CD4-positive, CD25-positive, alpha-beta regulatory T cell (primary cell): Measurements from ENCODE around the gene NID1. TPM values are rescaled to one million over a fixed set of nuclear protein-coding genes. Genes with fewer than 3 reads are reported as not detected.
"Not testable (repeated sequence)": the region's sequence is repeated elsewhere in the genome, so short reads cannot be mapped to it uniquely, and the experiment has no call there.

ENCODE experiments used
- ATAC-seq, 2 donors: fragments of 150-1000 bp; cut with Tn5 transposase; one replicate each; pipeline ENCODE4 v1.10.0; 2021; ENCODE audit warnings: low read depth in 2 of 2, moderate number of reproducible peaks in 2 of 2, moderate library complexity in 1 of 2
- DNase-seq, 3 donors: peaks; one replicate each; pipeline versions ENCODE4 v3.0.0 to v3.0.0-alpha.2; 2012 to 2022; ENCODE audit warnings: mixed read lengths in 1 of 3
- H3K27ac ChIP-seq: one replicate; pipeline ENCODE4 v1.7.0; 2013; ENCODE audit warnings: mild to moderate bottlenecking, low read length; ENCODE audit not compliant: insufficient read depth, poor library complexity, severe bottlenecking
- H3K27me3 ChIP-seq: one replicate; pipeline ENCODE4 v1.7.0; 2013; ENCODE audit warnings: low read length; ENCODE audit not compliant: control insufficient read depth, insufficient read depth
- H3K36me3 ChIP-seq: one replicate; pipeline ENCODE4 v1.7.0; 2013; ENCODE audit warnings: mild to moderate bottlenecking, low read length, moderate library complexity; ENCODE audit not compliant: control insufficient read depth, insufficient read depth
- H3K4me1 ChIP-seq: 2 replicates; pipeline ENCODE4 v1.7.0; 2013; ENCODE audit warnings: mild to moderate bottlenecking, low read length; ENCODE audit not compliant: insufficient read depth, control insufficient read depth, poor library complexity, severe bottlenecking
- H3K4me3 ChIP-seq: one replicate; pipeline ENCODE4 v1.7.0; 2013; ENCODE audit warnings: low read depth, mild to moderate bottlenecking, low read length, moderate library complexity
- H3K9me3 ChIP-seq, 2 experiments: 1 replicate in 1 of 2; 2 replicates in 1 of 2; pipeline ENCODE4 v1.7.0; 2013; ENCODE audit warnings: low read length in 2 of 2, mild to moderate bottlenecking in 1 of 2, moderate library complexity in 1 of 2; ENCODE audit not compliant: control insufficient read depth in 2 of 2
- H3K27ac Mint-ChIP-seq, 3 donors: one replicate each; pipeline ENCODE4 v1.8.0; 2020 to 2022; ENCODE audit warnings: mild to moderate bottlenecking in 3 of 3, mixed read lengths in 3 of 3, moderate library complexity in 2 of 3
- H3K27me3 Mint-ChIP-seq: one replicate; pipeline ENCODE4 v1.8.0; 2022; ENCODE audit warnings: mild to moderate bottlenecking, mixed read lengths
- H3K36me3 Mint-ChIP-seq: one replicate; pipeline ENCODE4 v1.8.0; 2020; ENCODE audit warnings: mixed read lengths
- H3K4me1 Mint-ChIP-seq, 4 donors: one replicate each; pipeline ENCODE4 v1.8.0; 2020 to 2022; ENCODE audit warnings: mixed read lengths in 4 of 4, mild to moderate bottlenecking in 1 of 4
- H3K4me3 Mint-ChIP-seq, 4 donors: one replicate each; pipeline ENCODE4 v1.8.0; 2020 to 2022; ENCODE audit warnings: mild to moderate bottlenecking in 4 of 4, mixed read lengths in 4 of 4, moderate library complexity in 3 of 4
- H3K9me3 Mint-ChIP-seq, 7 donors: one replicate each; pipeline ENCODE4 v1.8.0; 2020 to 2022; ENCODE audit warnings: mixed read lengths in 7 of 7, mild to moderate bottlenecking in 3 of 7, moderate library complexity in 2 of 7
- polyA plus RNA-seq, 4 donors: library from polyadenylated mRNA; unstranded; fragments of 300-500 nt; fragmentation: Illumina TruSeq; gene quantifications; one replicate each; pipeline ENCODE4 v1.2.3, GENCODE V29; 2021
- total RNA-seq: library from RNA; stranded (reverse); gene quantifications from one replicate; pipeline ENCODE4 v1.2.3, GENCODE V29; 2022

Gene NID1
- total and polyA plus RNA-seq, 5 donors from 2014 or later = 0.10 TPM; not detected in 4

DNA sequence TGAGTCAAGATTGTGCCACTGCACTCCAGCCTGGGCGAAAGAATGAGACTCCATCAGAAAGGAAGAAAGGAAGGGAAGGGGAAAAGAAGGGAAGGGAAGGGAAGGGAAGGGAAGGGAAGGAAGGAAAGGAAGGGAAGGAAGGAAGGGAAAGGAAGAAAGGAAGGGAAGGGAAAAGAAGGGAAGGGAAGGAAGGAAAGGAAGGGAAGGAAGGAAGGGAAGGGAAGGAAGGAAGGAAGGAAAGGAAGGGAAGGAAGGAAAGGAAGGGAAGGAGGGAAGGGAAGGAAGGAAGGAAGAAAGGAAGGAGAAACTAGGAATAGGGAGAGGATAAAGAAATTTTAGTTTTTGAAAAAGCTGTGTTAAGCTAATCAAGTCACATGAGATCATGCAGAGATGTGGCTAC lies 33.4 kb upstream of the NID1 start:
- Mint-ChIP-seq H3K27ac (no peak overlapping the region), H3K36me3 (no peaks in the 10 kb centered on the region), H3K4me3 (no peak overlapping the region), H3K27me3 (peaks cover 4% of the 10 kb centered on the region), H3K9me3 (peaks cover 0 to 7% (median 0%) of the 10 kb centered on the region in 7 donors), H3K4me1 (no peaks in the 10 kb centered on the region)
- H3K27me3 ChIP-seq = no peaks in the 10 kb centered on the region
- no peak overlapping the region for H3K4me3 ChIP-seq
- H3K27ac ChIP-seq = no peak overlapping the region
- DNase-seq (no peak), ATAC-seq (no peak)
- no peaks in the 10 kb centered on the region for H3K4me1 ChIP-seq
- no peaks in the 10 kb centered on the region for H3K36me3 ChIP-seq
- peaks cover 2 to 5% of the 10 kb centered on the region in 2 experiments for H3K9me3 ChIP-seq

GRCh38 chr1:236096660-236097482 lies 32.0 kb upstream of the NID1 start:
- peak overlapping the region in 1 of 3 donors; percentile 93 for H3K27ac Mint-ChIP-seq
- peaks cover 12% of the 10 kb centered on the region for H3K27me3 Mint-ChIP-seq
- H3K27ac ChIP-seq = peak overlapping the region; percentile 38
- H3K4me3 Mint-ChIP-seq, H3K4me1 ChIP-seq, H3K36me3 Mint-ChIP-seq, H3K27me3 ChIP-seq, H3K9me3 Mint-ChIP-seq, ATAC-seq, H3K36me3 ChIP-seq, H3K9me3 ChIP-seq, H3K4me3 ChIP-seq, H3K4me1 Mint-ChIP-seq: not testable (repeated sequence)
- peak in 2 of 3 donors; percentile 25 to 60 for DNase-seq

DNA sequence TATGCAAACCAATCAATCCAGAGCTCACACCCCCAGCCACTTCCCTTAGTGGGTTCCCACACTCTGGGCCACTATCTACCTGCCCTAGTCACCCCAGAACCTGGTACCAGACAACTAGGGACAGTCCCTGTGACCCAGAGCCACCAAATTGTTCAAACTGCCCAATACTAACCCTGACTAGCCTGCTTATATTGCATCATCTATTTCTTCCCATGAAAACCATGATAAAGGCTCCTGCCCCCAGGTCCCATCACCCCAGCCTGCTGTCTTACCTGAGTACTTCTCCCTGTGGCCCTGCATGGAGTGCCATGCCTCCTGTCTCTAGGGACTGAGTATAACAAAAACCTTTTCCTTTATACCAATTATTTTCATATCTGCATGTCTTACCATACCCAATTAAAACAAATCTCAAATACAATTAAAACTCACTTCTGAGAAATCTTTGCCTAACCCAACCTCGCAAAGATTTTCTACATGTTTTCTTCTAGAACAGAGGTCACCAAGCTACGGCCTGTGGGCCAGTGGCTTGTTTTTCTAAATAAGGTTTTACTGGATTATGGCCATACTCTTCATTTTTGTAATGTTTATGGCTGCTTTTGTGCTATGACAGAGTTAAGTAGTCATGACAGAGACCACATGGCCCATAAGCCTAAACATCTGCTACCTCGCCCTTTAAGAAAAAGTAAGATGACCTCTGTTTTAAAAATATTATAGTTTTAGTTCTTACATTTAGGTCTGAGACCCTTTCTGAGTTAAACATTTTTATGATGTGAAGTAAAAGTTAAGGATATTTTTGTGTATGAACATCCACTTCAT lies 31.0 kb upstream of the NID1 start:
- no peaks in the 10 kb centered on the region for H3K27me3 ChIP-seq
- peaks cover 2 to 5% of the 10 kb centered on the region in 2 experiments for H3K9me3 ChIP-seq
- Mint-ChIP-seq H3K27me3 (peaks cover 16% of the 10 kb centered on the region), H3K36me3 (no peaks in the 10 kb centered on the region), H3K27ac (peak overlapping the region in 1 of 3 donors; percentile 23), H3K4me3 (peak overlapping the region in 1 of 4 donors; percentile 35), H3K9me3 (peaks cover 0 to 7% (median 0%) of the 10 kb centered on the region in 7 donors), H3K4me1 (no peaks in the 10 kb centered on the region)
- DNase-seq (no peak), ATAC-seq (no peak)
- H3K4me3 ChIP-seq = no peak overlapping the region
- no peaks in the 10 kb centered on the region for H3K36me3 ChIP-seq
- H3K4me1 ChIP-seq = no peaks in the 10 kb centered on the region
- no peak overlapping the region for H3K27ac ChIP-seq

DNA sequence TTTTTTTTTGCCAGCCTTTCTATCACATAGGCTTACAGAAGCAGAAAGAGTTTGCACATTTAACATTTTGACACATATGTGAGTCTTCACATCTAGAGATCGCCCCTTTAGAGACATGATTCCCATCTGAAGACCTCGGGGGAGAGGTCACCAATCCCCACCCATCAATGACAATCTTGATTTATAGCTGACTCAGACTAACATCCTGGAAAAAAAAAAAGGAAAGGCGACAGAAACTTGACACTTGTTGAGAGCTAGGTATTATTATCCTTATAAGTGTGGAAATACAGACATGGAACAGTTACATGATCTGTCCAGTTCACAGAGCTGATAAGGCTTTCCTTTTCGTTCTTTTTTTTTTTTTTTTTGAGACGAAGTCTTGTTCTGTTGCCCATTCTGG lies 28.0 kb upstream of the NID1 start:
- no peak overlapping the region for H3K27ac ChIP-seq
- no peak for DNase-seq
- ATAC-seq = no peak
- H3K4me3 Mint-ChIP-seq = no peak overlapping the region
- H3K9me3 Mint-ChIP-seq = peaks cover 0 to 9% (median 0%) of the 10 kb centered on the region in 7 donors
- no peaks in the 10 kb centered on the region for H3K27me3 ChIP-seq
- H3K36me3 Mint-ChIP-seq = no peaks in the 10 kb centered on the region
- no peaks in the 10 kb centered on the region for H3K36me3 ChIP-seq
- no peak overlapping the region for H3K27ac Mint-ChIP-seq
- H3K4me3 ChIP-seq = no peak overlapping the region
- H3K4me1 Mint-ChIP-seq = no peaks in the 10 kb centered on the region
- H3K9me3 ChIP-seq = peaks cover 2 to 5% of the 10 kb centered on the region in 2 experiments
- no peaks in the 10 kb centered on the region for H3K4me1 ChIP-seq
- H3K27me3 Mint-ChIP-seq = peaks cover 16% of the 10 kb centered on the region

DNA sequence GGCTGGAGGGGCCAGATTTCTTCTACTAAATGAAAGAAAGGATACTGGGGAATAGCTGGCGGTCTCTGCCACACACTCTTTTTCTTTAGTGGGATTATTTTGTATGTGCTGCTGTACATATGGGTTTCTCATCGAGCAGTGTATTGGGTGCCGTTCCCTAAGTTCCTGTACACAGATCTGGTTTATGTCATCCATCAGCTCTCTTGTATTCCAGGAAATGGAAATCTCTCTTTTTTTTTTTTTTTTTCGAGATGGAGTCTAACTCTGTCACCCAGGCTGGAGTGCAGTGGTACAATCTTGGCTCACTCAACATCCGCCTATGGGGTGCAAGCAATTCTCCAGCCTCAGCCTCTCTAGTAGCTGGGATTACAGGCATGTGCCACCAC lies 27.0 kb upstream of the NID1 start:
- H3K4me1 Mint-ChIP-seq = peaks cover 0 to 2% (median 0%) of the 10 kb centered on the region in 4 donors
- peaks cover 16% of the 10 kb centered on the region for H3K27me3 Mint-ChIP-seq

GRCh38 chr1:236090741-236091147 lies 25.9 kb upstream of the NID1 start:
- no peaks in the 10 kb centered on the region for H3K4me1 ChIP-seq
- peaks cover 0 to 4% (median 0%) of the 10 kb centered on the region in 7 donors for H3K9me3 Mint-ChIP-seq
- H3K4me1 Mint-ChIP-seq = peaks cover 0 to 2% (median 0%) of the 10 kb centered on the region in 4 donors
- peaks cover 14% of the 10 kb centered on the region for H3K27me3 Mint-ChIP-seq
- H3K27ac ChIP-seq = no peak overlapping the region
- H3K27me3 ChIP-seq = no peaks in the 10 kb centered on the region
- ATAC-seq (no peak), DNase-seq (no peak)
- H3K4me3 Mint-ChIP-seq = no peak overlapping the region
- H3K36me3 ChIP-seq = no peaks in the 10 kb centered on the region
- no peak overlapping the region for H3K4me3 ChIP-seq
- H3K36me3 Mint-ChIP-seq = no peaks in the 10 kb centered on the region
- H3K9me3 ChIP-seq = no peaks in the 10 kb centered on the region
- no peak overlapping the region for H3K27ac Mint-ChIP-seq

More for the DNA sequence above, 27.0 kb upstream of the NID1 start:
- Mint-ChIP-seq H3K27ac (no peak overlapping the region), H3K36me3 (no peaks in the 10 kb centered on the region), H3K9me3 (peaks cover 0 to 12% (median 0%) of the 10 kb centered on the region in 7 donors), H3K4me3 (no peak overlapping the region)
- H3K36me3 ChIP-seq = no peaks in the 10 kb centered on the region
- ATAC-seq (no peak), DNase-seq (no peak)
- no peak overlapping the region for H3K4me3 ChIP-seq
- H3K4me1 ChIP-seq = no peaks in the 10 kb centered on the region
- H3K27me3 ChIP-seq = no peaks in the 10 kb centered on the region
- H3K9me3 ChIP-seq = peaks cover under 1 to 2% of the 10 kb centered on the region in 2 experiments
- no peak overlapping the region for H3K27ac ChIP-seq

DNA sequence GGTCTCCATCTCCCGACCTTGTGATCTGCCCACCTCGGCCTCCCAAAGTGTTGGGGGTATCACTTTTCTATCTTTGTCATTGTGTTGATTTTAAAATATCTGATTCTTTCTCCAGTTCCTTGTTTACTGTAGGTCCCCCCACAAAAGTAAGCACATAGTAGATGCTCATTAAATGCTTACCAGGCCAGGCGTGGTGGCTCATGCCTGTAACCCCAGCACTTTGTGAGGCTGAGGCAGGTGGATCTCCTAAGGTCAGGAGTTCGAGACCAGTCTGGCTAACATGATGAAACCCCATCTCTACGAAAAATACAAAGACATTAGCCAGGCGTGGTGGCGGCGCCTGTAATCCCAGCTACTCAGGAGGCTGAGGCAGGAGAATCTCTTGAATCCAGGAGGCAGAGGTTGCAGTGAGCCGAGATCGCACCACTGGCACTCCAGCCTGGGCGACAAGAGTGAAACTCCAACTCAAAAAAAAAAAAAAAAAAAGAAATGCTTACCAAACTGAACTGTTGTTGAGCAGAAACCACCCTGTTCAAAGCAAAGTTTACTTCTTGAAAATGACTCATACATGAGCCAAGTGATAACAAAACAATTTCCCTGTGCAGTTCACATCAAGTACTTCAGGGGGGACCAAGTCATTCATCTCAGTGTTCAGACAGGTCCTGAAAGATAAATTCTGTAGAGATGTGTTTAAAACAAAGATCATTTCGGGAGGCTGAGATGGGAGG lies 24.3 kb upstream of the NID1 start:
- Mint-ChIP-seq H3K9me3 (peaks cover 0 to 5% (median 0%) of the 10 kb centered on the region in 7 donors), H3K36me3 (no peaks in the 10 kb centered on the region), H3K4me3 (no peak overlapping the region), H3K27me3 (peaks cover 12% of the 10 kb centered on the region), H3K27ac (no peak overlapping the region), H3K4me1 (peaks cover 0 to 2% (median 0%) of the 10 kb centered on the region in 4 donors)
- no peaks in the 10 kb centered on the region for H3K4me1 ChIP-seq
- no peaks in the 10 kb centered on the region for H3K36me3 ChIP-seq
- no peaks in the 10 kb centered on the region for H3K9me3 ChIP-seq
- H3K27me3 ChIP-seq = no peaks in the 10 kb centered on the region
- ATAC-seq (no peak), DNase-seq (no peak)
- H3K4me3 ChIP-seq = no peak overlapping the region
- H3K27ac ChIP-seq = no peak overlapping the region
